Measurements from ENCODE around the gene MAEL.

Gene MAEL

GRCh38 chr1:166988974-166989515 is at the start of gene MAEL:
TSS of gene MAEL (plus strand) at chr1:166989280. CDS start at chr1:166989353, 73 bp downstream.
- DNase-seq (ENCODE audit: low read depth) = no peak

- no peak for DNase-seq (ENCODE audit: low read depth)
Measured at GRCh38 chr1:166939741-166940375, 49.2 kb upstream of the MAEL start.

GRCh38 chr1:166944186-166944967 is 44.7 kb upstream of the MAEL start:
- DNase-seq (ENCODE audit: low read depth) = peak; percentile 85

GRCh38 chr1:166947398-166948043 is 41.6 kb upstream of the MAEL start:
- peak; percentile 65 for DNase-seq (ENCODE audit: low read depth)

GRCh38 chr1:166948856-166949350 is 40.2 kb upstream of the MAEL start:
- no peak for DNase-seq (ENCODE audit: low read depth)

- no peak for DNase-seq (ENCODE audit: low read depth)
Measured at GRCh38 chr1:166950156-166950555, 38.9 kb upstream of the MAEL start.

GRCh38 chr1:166951050-166951449 is 38.0 kb upstream of the MAEL start:
- DNase-seq (ENCODE audit: low read depth) = no peak

- peak; percentile 73 for DNase-seq (ENCODE audit: low read depth)
Measured at GRCh38 chr1:166952002-166952746, 36.9 kb upstream of the MAEL start.

- DNase-seq (ENCODE audit: low read depth) = no peak
Measured at GRCh38 chr1:166953491-166953890, 35.6 kb upstream of the MAEL start.

GRCh38 chr1:166956057-166956850 is 32.8 kb upstream of the MAEL start:
- DNase-seq (ENCODE audit: low read depth) = no peak

GRCh38 chr1:166956872-166957271 is 32.2 kb upstream of the MAEL start:
- DNase-seq (ENCODE audit: low read depth) = no peak

GRCh38 chr1:166960858-166961474 is 28.1 kb upstream of the MAEL start:
- DNase-seq (ENCODE audit: low read depth) = no peak

- DNase-seq (ENCODE audit: low read depth) = no peak
Measured at GRCh38 chr1:166969074-166969677, 19.9 kb upstream of the MAEL start.

GRCh38 chr1:166971252-166971651 is 17.8 kb upstream of the MAEL start:
- no peak for DNase-seq (ENCODE audit: low read depth)

GRCh38 chr1:166972193-166972592 is 16.9 kb upstream of the MAEL start:
- DNase-seq (ENCODE audit: low read depth) = no peak

GRCh38 chr1:166972826-166973225 is 16.3 kb upstream of the MAEL start:
- no peak for DNase-seq (ENCODE audit: low read depth)

GRCh38 chr1:166974647-166975345 is 14.3 kb upstream of the MAEL start:
- no peak for DNase-seq (ENCODE audit: low read depth)

- peak; percentile 28 for DNase-seq (ENCODE audit: low read depth)
Measured at GRCh38 chr1:166975361-166976129, 13.5 kb upstream of the MAEL start, which contains the start of gene ILDR2. TSS of gene ILDR2 (minus strand) at chr1:166975540. CDS start at chr1:166975268, 272 bp downstream.

- no peak for DNase-seq (ENCODE audit: low read depth)
Measured at GRCh38 chr1:166977951-166978350, 11.1 kb upstream of the MAEL start.

All from iris pigment epithelial cell (primary cell).